Endothelial cell of umbilical vein (primary cell): ENCODE measurements around the gene DUOXA1.

ENCODE experiments used
- CTCF ChIP-seq, 2 donors: IDR thresholded peaks; 1 replicate in 1 of 2; 2 replicates in 1 of 2; pipeline ENCODE4 v1.5.1; 2011; ENCODE audit warnings: low read length in 2 of 2, mild to moderate bottlenecking in 2 of 2, moderate library complexity in 2 of 2, control low read depth in 1 of 2, inconsistent platforms in 1 of 2, low read depth in 1 of 2; ENCODE audit not compliant: insufficient read depth in 1 of 2; ENCODE audit errors: extremely low read depth in 1 of 2
- EZH2 ChIP-seq: IDR thresholded peaks from 2 replicates; pipeline ENCODE4 v1.6.1; 2012; ENCODE audit warnings: borderline replicate concordance, low read depth, mild to moderate bottlenecking, moderate library complexity, low read length, inconsistent platforms; ENCODE audit not compliant: severe bottlenecking
- FOS ChIP-seq: IDR thresholded peaks from 2 replicates; pipeline ENCODE4 v1.6.1; 2011; ENCODE audit warnings: mild to moderate bottlenecking, low read length, moderate library complexity, borderline replicate concordance; ENCODE audit not compliant: insufficient read depth
- MAX ChIP-seq: IDR thresholded peaks from 2 replicates; pipeline ENCODE4 v1.6.1; 2011; ENCODE audit not compliant: insufficient read depth, insufficient read length
- MYC ChIP-seq: IDR thresholded peaks from one replicate; pipeline ENCODE4 v1.6.1; 2011; ENCODE audit warnings: mild to moderate bottlenecking, low read depth, low read length
- POLR2A ChIP-seq: IDR thresholded peaks from 2 replicates; pipeline ENCODE4 v1.6.1; 2012; ENCODE audit warnings: low read depth, mild to moderate bottlenecking, control low read depth, low read length
- POLR2AphosphoS5 ChIP-seq: IDR thresholded peaks from 2 replicates; pipeline ENCODE4 v1.6.1; 2012; ENCODE audit warnings: low read depth, mild to moderate bottlenecking, control low read depth, low read length, moderate library complexity; ENCODE audit not compliant: insufficient read depth

DNA sequence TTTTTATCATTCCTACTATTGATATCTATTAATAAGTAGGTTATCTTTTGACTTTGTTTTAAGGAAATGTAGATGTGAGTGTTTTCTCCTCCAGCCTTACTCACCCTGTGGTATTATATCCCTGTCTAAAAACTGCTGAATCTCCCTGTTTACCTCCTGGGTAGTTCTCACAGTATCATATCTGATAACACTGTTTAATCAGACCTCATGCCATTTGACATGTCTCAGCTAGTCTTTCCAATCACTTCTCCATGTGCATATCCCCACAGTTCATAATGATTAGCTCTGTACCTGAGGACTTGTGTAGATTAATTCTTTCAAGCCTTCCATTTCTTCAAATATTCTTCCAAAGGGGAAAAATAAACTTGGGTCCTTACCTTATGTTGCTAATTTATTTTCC lies 46.5 kb downstream of the DUOXA1 start:
- TF ChIP-seq FOS (no peak), CTCF (IDR thresholded peaks at IDR 0.05; ENCODE audit: extremely low read depth in 1 of 2, insufficient read depth in 1 of 2, low read depth in 1 of 2, low read length in 2 of 2) (no peak), EZH2 (no peak), POLR2A (no peak), MAX (no peak), MYC (no peak), POLR2AphosphoS5 (no peak)
